ENCODE data around the gene NMU.
"Not testable (repeated sequence)": the region's sequence is repeated elsewhere in the genome, so short reads cannot be mapped to it uniquely, and the experiment has no call there.

Gene NMU

DNA sequence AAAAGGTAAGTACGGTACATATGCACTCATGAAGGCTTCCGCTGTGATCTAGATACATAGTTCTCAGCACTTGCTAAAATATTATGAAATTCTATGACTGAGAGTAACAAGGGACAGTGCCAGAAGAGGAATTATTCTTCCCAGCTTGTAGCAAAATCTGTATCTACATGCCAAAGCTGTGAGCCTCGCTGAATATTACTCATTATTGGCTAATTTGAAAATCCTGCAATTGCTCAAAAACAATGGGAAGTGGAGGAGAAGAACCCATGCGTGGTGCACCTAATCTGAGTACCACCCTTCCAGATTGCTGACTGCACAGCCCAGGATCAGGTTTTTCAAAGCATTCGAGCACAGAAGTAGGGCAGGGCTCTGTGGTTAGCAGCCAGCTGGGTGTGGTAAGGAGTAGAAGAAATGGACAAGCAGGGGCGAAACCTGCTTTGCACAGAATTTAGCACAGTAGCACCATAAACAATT lies 26.7 kb downstream of the NMU start:
- Histone ChIP-seq H3K4me1 (ENCODE audit: control insufficient read depth in 2 of 2, insufficient read depth in 2 of 2, low read length in 2 of 2) (no peaks in the 10 kb centered on the region), H3K9me3 (ENCODE audit: control insufficient read depth in 2 of 2, low read length in 2 of 2) (no peaks in the 10 kb centered on the region), H3K9ac (ENCODE audit: low read depth in 1 of 2, low read length in 2 of 2) (no peak overlapping the region), H3K27ac (ENCODE audit: low read depth in 2 of 2, low read length in 2 of 2) (no peak overlapping the region), H3K36me3 (ENCODE audit: control insufficient read depth in 2 of 2, insufficient read depth in 2 of 2, low read length in 2 of 2) (no peaks in the 10 kb centered on the region), H3K4me3 (ENCODE audit: low read length in 2 of 2) (no peak overlapping the region), H3K27me3 (ENCODE audit: control insufficient read depth in 2 of 2, insufficient read depth in 2 of 2, low read length in 2 of 2) (no peaks in the 10 kb centered on the region)

DNA sequence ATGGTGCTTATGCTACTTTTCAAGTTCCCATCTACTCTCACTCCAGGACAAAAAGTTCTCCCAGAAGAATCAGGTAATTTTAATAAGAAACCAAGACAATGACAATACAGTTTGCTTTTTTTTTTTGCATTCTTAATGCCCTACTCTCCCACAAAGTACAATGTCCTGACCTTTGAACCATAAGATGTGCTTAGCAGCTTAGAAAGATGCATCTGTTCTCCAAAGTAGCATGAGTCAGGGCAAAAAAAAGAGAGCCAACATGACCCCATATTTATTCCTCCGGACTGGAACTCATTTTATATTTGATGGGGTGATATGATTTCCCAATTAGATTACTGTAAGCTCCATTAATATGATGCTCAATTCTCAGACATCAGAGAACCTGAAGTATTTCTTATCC lies 27.5 kb downstream of the NMU start:
- no peaks in the 10 kb centered on the region for H3K4me1 ChIP-seq (ENCODE audit: control insufficient read depth in 2 of 2, insufficient read depth in 2 of 2, low read length in 2 of 2)
- H3K36me3 ChIP-seq (ENCODE audit: control insufficient read depth in 2 of 2, insufficient read depth in 2 of 2, low read length in 2 of 2) = no peaks in the 10 kb centered on the region
- no peak overlapping the region for H3K9ac ChIP-seq (ENCODE audit: low read depth in 1 of 2, low read length in 2 of 2)
- no peaks in the 10 kb centered on the region for H3K27me3 ChIP-seq (ENCODE audit: control insufficient read depth in 2 of 2, insufficient read depth in 2 of 2, low read length in 2 of 2)
- H3K27ac ChIP-seq (ENCODE audit: low read depth in 2 of 2, low read length in 2 of 2) = no peak overlapping the region
- no peak overlapping the region for H3K4me3 ChIP-seq (ENCODE audit: low read length in 2 of 2)
- H3K9me3 ChIP-seq (ENCODE audit: control insufficient read depth in 2 of 2, low read length in 2 of 2) = no peaks in the 10 kb centered on the region

GRCh38 chr4:55604996-55605395 lies 31.1 kb downstream of the NMU start:
- H3K27ac ChIP-seq (ENCODE audit: low read depth in 2 of 2, low read length in 2 of 2) = no peak overlapping the region
- no peaks in the 10 kb centered on the region for H3K9me3 ChIP-seq (ENCODE audit: control insufficient read depth in 2 of 2, low read length in 2 of 2)
- H3K9ac ChIP-seq (ENCODE audit: low read depth in 1 of 2, low read length in 2 of 2) = no peak overlapping the region
- no peaks in the 10 kb centered on the region for H3K27me3 ChIP-seq (ENCODE audit: control insufficient read depth in 2 of 2, insufficient read depth in 2 of 2, low read length in 2 of 2)
- H3K4me3 ChIP-seq (ENCODE audit: low read length in 2 of 2) = no peak overlapping the region
- H3K36me3 ChIP-seq (ENCODE audit: control insufficient read depth in 2 of 2, insufficient read depth in 2 of 2, low read length in 2 of 2) = no peaks in the 10 kb centered on the region
- no peaks in the 10 kb centered on the region for H3K4me1 ChIP-seq (ENCODE audit: control insufficient read depth in 2 of 2, insufficient read depth in 2 of 2, low read length in 2 of 2)

DNA sequence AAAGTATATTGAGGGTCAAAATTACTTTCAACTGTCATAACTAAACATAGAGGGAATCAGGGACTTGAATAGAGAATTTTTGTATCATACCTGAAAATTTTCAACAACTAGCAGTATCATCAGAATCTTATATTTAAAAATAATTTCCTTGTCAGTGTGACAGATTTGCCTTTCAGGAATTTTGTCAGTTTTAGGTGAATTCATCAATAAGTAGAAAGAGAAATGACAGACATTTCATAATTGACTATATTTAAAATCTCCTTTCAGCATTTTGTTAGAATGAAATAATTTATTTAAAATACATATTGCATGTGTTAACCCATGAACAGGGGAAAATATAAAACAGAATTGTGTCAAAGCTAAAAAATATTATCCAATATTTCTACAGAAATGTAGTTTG lies 35.5 kb downstream of the NMU start:
- Histone ChIP-seq H3K9ac (ENCODE audit: low read depth in 1 of 2, low read length in 2 of 2) (no peak overlapping the region), H3K27me3 (ENCODE audit: control insufficient read depth in 2 of 2, insufficient read depth in 2 of 2, low read length in 2 of 2) (no peaks in the 10 kb centered on the region), H3K9me3 (ENCODE audit: control insufficient read depth in 2 of 2, low read length in 2 of 2) (no peaks in the 10 kb centered on the region), H3K4me3 (ENCODE audit: low read length in 2 of 2) (no peak overlapping the region), H3K4me1 (ENCODE audit: control insufficient read depth in 2 of 2, insufficient read depth in 2 of 2, low read length in 2 of 2) (no peaks in the 10 kb centered on the region), H3K36me3 (ENCODE audit: control insufficient read depth in 2 of 2, insufficient read depth in 2 of 2, low read length in 2 of 2) (no peaks in the 10 kb centered on the region), H3K27ac (ENCODE audit: low read depth in 2 of 2, low read length in 2 of 2) (no peak overlapping the region)

GRCh38 chr4:55598641-55599040 lies 37.5 kb downstream of the NMU start:
- no peak overlapping the region for H3K4me3 ChIP-seq (ENCODE audit: low read length in 2 of 2)
- H3K36me3 ChIP-seq (ENCODE audit: control insufficient read depth in 2 of 2, insufficient read depth in 2 of 2, low read length in 2 of 2) = no peaks in the 10 kb centered on the region
- H3K27me3 ChIP-seq (ENCODE audit: control insufficient read depth in 2 of 2, insufficient read depth in 2 of 2, low read length in 2 of 2) = no peaks in the 10 kb centered on the region
- H3K27ac ChIP-seq (ENCODE audit: low read depth in 2 of 2, low read length in 2 of 2) = no peak overlapping the region
- H3K9me3 ChIP-seq (ENCODE audit: control insufficient read depth in 2 of 2, low read length in 2 of 2) = no peaks in the 10 kb centered on the region
- no peak overlapping the region for H3K9ac ChIP-seq (ENCODE audit: low read depth in 1 of 2, low read length in 2 of 2)
- no peaks in the 10 kb centered on the region for H3K4me1 ChIP-seq (ENCODE audit: control insufficient read depth in 2 of 2, insufficient read depth in 2 of 2, low read length in 2 of 2)

DNA sequence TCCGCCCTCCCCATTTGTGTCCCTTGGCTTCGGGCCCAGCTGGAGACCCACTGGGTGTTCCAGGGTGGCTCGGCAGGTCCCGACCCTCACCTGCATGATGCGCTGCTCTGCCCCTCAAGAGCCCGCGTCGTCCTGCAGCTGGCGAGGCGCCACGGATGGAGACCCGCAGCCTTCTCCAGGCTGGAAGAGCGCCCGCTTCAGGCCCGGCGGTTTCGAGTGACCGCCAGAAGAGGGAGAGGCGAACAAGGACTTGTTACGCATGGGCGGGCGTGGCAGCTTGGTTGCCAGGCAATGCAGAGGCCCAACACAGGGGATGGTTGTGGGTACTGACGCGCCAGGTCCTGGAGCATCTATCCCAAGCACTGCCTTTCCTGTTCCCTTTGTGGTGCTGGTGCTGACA lies 44.1 kb downstream of the NMU start, which contains the start of gene PDCL2:
TSS of gene PDCL2 (minus strand) at position 232 of the 400 bp plus-strand sequence. CDS start at position 96, 136 bp downstream.
- Histone ChIP-seq H3K4me1 (ENCODE audit: control insufficient read depth in 2 of 2, insufficient read depth in 2 of 2, low read length in 2 of 2) (no peaks in the 10 kb centered on the region), H3K27me3 (ENCODE audit: control insufficient read depth in 2 of 2, insufficient read depth in 2 of 2, low read length in 2 of 2) (no peaks in the 10 kb centered on the region), H3K9me3 (ENCODE audit: control insufficient read depth in 2 of 2, low read length in 2 of 2) (no peaks in the 10 kb centered on the region), H3K9ac (ENCODE audit: low read depth in 1 of 2, low read length in 2 of 2) (no peak within 1 kb of the TSS), H3K4me3 (ENCODE audit: low read length in 2 of 2) (no peak within 1 kb of the TSS), H3K36me3 (ENCODE audit: control insufficient read depth in 2 of 2, insufficient read depth in 2 of 2, low read length in 2 of 2) (no peaks in the 10 kb centered on the region), H3K27ac (ENCODE audit: low read depth in 2 of 2, low read length in 2 of 2) (no peak within 1 kb of the TSS)

DNA sequence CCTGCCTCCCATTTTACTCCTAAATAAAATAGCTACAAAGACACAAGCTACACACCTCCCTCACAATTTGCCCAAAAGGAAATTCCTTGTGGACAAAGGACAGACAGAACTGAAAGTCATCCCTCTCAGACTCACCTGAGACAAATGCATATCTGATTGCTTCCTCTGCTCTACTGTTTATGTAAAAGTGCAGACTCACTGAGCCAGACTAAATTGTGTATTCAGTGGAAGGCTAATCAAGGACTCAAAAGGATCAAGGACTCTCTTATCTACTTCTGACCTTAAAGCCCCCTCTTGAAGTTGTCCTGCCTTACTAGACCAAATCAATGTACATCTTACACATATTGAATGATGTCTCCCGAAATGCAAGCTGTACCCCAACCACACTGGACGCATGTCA lies 47.9 kb downstream of the NMU start:
- Histone ChIP-seq H3K27me3 (ENCODE audit: control insufficient read depth in 2 of 2, insufficient read depth in 2 of 2, low read length in 2 of 2) (no peaks in the 10 kb centered on the region), H3K4me1 (ENCODE audit: control insufficient read depth in 2 of 2, insufficient read depth in 2 of 2, low read length in 2 of 2) (no peaks in the 10 kb centered on the region), H3K36me3 (ENCODE audit: control insufficient read depth in 2 of 2, insufficient read depth in 2 of 2, low read length in 2 of 2) (no peaks in the 10 kb centered on the region), H3K9ac (ENCODE audit: low read depth in 1 of 2, low read length in 2 of 2) (no peak overlapping the region), H3K27ac (ENCODE audit: low read depth in 2 of 2, low read length in 2 of 2) (no peak overlapping the region), H3K9me3 (ENCODE audit: control insufficient read depth in 2 of 2, low read length in 2 of 2) (no peaks in the 10 kb centered on the region), H3K4me3 (ENCODE audit: low read length in 2 of 2) (no peak overlapping the region)

GRCh38 chr4:55582773-55583172 lies 53.3 kb downstream of the NMU start:
- not testable (repeated sequence) for H3K4me3 ChIP-seq (ENCODE audit: low read length in 2 of 2); H3K36me3 ChIP-seq (ENCODE audit: control insufficient read depth in 2 of 2, insufficient read depth in 2 of 2, low read length in 2 of 2); H3K9me3 ChIP-seq (ENCODE audit: control insufficient read depth in 2 of 2, low read length in 2 of 2); H3K27ac ChIP-seq (ENCODE audit: low read depth in 2 of 2, low read length in 2 of 2); H3K9ac ChIP-seq (ENCODE audit: low read depth in 1 of 2, low read length in 2 of 2); H3K27me3 ChIP-seq (ENCODE audit: control insufficient read depth in 2 of 2, insufficient read depth in 2 of 2, low read length in 2 of 2); H3K4me1 ChIP-seq (ENCODE audit: control insufficient read depth in 2 of 2, insufficient read depth in 2 of 2, low read length in 2 of 2)

- Histone ChIP-seq H3K9me3 (ENCODE audit: control insufficient read depth in 2 of 2, low read length in 2 of 2) (peaks cover 0 to 5% of the 10 kb centered on the region in 2 donors), H3K9ac (ENCODE audit: low read depth in 1 of 2, low read length in 2 of 2) (no peak overlapping the region), H3K4me3 (ENCODE audit: low read length in 2 of 2) (no peak overlapping the region), H3K4me1 (ENCODE audit: control insufficient read depth in 2 of 2, insufficient read depth in 2 of 2, low read length in 2 of 2) (no peaks in the 10 kb centered on the region), H3K27me3 (ENCODE audit: control insufficient read depth in 2 of 2, insufficient read depth in 2 of 2, low read length in 2 of 2) (no peaks in the 10 kb centered on the region), H3K36me3 (ENCODE audit: control insufficient read depth in 2 of 2, insufficient read depth in 2 of 2, low read length in 2 of 2) (no peaks in the 10 kb centered on the region), H3K27ac (ENCODE audit: low read depth in 2 of 2, low read length in 2 of 2) (no peak overlapping the region)
Measured at GRCh38 chr4:55578341-55579010, 57.6 kb downstream of the NMU start.

- Histone ChIP-seq H3K4me1 (ENCODE audit: control insufficient read depth in 2 of 2, insufficient read depth in 2 of 2, low read length in 2 of 2) (no peaks in the 10 kb centered on the region), H3K27ac (ENCODE audit: low read depth in 2 of 2, low read length in 2 of 2) (no peak overlapping the region), H3K9me3 (ENCODE audit: control insufficient read depth in 2 of 2, low read length in 2 of 2) (peaks cover 0 to 5% of the 10 kb centered on the region in 2 donors), H3K9ac (ENCODE audit: low read depth in 1 of 2, low read length in 2 of 2) (no peak overlapping the region), H3K36me3 (ENCODE audit: control insufficient read depth in 2 of 2, insufficient read depth in 2 of 2, low read length in 2 of 2) (no peaks in the 10 kb centered on the region), H3K4me3 (ENCODE audit: low read length in 2 of 2) (no peak overlapping the region), H3K27me3 (ENCODE audit: control insufficient read depth in 2 of 2, insufficient read depth in 2 of 2, low read length in 2 of 2) (no peaks in the 10 kb centered on the region)
Measured at GRCh38 chr4:55575513-55575912, 60.6 kb downstream of the NMU start.
